GM18861 (cell line): ENCODE results near the gene WSCD2.

Experiments used
- ATAC-seq: cut with Tn5 transposase; IDR thresholded peaks from one replicate; pipeline ENCODE4 v1.9.1; 2021; ENCODE audit not compliant: unreplicated experiment

Gene WSCD2

DNA sequence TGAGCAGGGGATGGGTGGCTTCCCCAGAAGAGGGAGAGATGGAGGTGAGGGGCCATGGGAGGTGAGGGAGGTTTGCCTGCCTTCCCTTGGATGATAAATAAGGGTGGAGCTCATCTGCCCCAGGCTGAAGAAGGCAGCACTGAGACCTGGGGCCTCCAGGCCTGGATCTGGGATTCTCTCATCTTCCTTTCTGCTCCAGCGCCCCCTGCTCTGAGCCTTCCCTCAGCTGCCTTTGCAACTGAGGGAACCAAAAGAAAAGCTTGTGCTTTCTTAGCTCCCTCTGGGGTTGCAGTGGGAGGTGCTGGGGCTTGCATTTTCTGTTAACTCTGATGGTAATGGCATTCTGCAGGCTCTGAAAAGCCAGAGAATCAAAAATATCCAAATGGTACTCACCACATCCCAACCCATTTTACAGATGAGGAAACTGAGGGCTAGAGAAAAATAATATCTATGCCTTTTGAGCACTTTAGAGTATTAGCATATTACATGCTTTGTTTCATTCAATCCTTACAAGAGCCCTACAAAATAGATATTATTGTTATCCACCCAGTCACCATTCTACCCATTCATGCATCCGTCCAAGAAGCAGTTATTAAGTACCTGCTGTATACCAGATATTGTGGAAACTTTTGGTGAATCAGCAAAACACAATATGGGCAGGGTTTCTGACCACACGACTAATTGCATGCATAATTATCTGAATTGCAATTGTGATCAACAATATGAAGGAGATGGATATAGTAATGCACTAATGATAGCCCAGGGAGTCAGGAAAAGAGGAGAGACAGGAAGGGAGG, 102.2 kb downstream of the WSCD2 start:
- ATAC-seq = no peak

GRCh38 chr12:108231909-108232434, 102.9 kb downstream of the WSCD2 start:
- no peak for ATAC-seq

DNA sequence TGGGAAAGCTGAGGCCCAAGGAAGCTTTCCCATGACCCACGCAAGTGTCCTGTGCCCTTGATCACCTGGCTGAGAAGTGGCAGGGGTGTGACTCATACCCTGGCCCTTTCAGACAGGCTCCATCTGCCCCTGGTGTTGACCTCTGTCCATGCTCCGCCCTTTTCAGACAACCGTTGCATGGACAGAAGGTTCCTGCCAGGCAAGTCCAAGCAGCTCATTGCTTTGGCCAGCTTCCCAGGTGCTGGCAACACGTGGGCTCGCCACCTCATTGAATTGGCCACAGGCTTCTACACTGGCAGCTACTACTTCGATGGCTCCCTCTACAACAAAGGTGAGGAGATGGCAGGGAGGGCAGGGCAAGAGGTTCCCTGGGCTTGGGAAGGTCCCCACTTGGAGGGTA, 103.5 kb downstream of the WSCD2 start:
- no peak for ATAC-seq

DNA sequence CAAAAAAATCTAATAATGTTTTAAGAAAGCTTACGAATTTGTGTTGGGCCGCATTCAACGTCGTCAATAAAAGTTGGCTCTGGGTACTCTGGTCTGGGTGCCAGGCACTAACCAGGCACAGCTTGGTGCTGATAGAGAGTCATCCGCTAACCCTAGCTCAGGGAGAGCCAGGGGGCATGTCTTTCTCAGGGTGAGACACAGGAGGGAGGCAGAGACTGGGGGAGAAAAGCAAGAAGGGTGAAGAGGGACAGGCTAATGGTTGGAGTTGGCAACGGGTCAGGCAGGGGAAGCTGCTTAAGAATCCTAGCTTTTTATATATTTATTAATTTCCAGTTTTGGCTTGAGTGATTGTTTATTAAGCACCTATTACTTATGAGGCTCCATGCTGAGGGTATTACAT, 105.1 kb downstream of the WSCD2 start:
- no peak for ATAC-seq

GRCh38 chr12:108235197-108235984, 106.3 kb downstream of the WSCD2 start:
- no peak for ATAC-seq

DNA sequence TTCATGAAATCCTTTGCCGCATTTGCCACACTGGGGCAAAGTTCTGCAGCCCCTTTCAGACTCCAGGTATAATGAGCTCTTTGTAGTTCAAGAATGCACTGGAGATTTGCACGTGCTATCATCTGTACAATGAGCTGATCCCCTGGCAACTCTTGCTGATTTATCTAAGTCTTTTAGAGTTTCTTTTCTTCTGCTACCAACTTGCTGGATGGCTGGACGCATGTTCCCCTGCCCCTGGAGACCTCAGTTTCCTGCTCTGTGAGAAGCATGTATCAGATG, 106.8 kb downstream of the WSCD2 start:
- no peak for ATAC-seq

GRCh38 chr12:108236366-108236765, 107.3 kb downstream of the WSCD2 start:
- ATAC-seq = no peak

DNA sequence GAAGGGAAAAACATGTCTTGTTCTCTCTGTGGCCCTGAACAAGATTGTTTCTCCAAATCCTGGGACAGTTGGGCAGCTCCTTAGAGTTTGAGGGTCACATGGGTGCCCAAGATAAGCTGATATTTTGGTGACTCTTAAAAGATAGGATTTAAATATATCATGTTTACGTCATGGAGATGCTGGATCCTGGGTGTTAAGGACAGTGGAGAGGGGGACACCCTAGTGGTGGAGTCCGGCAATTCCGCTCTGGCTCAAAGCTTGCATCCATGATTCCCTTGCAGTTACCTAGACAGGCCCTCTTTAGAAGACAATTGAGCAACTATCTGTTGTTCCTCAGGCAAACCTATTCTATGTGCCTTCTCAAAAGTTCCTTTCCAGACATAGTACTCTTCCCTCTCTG, 108.2 kb downstream of the WSCD2 start:
- no peak for ATAC-seq

- no peak for ATAC-seq
Measured at GRCh38 chr12:108238474-108238873, 109.4 kb downstream of the WSCD2 start.

GRCh38 chr12:108239378-108239777, 110.3 kb downstream of the WSCD2 start:
- ATAC-seq = no peak

DNA sequence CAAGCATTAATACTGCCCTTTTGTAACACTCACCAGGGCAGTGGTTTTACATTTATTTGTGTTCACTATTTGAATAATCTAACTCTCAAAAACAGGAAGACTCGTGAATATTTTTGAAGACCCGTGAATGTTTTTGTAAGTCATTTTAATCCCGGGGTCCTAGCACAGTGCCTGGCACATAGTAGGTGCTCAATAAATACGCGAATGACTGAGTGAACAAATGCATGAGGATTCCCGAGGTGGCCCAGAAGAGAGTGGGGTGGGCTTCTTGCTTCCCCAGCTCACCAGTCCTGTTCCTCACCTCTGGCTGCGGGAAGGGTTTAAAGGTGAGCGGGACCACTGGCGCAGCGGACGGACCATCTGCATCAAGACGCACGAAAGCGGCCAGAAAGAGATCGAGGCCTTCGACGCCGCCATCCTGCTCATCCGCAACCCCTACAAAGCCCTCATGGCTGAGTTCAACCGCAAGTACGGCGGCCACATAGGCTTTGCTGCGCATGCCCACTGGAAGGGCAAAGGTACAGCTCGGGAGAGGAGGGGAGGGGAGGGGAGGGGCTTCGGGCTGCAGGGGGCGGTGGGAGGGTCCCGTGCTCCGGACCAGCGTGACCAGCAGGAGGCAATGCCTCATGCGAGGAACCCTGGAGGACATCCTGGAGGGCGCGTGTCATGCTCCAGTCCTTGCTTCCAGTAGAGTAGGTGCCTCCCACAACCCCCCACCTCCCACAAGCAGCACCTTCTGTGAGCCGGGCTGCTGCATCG, 111.1 kb downstream of the WSCD2 start:
- no peak for ATAC-seq

GRCh38 chr12:108240928-108241327, 111.8 kb downstream of the WSCD2 start:
- ATAC-seq = no peak

- no peak for ATAC-seq
Measured at GRCh38 chr12:108241986-108242703, 113.1 kb downstream of the WSCD2 start.

DNA sequence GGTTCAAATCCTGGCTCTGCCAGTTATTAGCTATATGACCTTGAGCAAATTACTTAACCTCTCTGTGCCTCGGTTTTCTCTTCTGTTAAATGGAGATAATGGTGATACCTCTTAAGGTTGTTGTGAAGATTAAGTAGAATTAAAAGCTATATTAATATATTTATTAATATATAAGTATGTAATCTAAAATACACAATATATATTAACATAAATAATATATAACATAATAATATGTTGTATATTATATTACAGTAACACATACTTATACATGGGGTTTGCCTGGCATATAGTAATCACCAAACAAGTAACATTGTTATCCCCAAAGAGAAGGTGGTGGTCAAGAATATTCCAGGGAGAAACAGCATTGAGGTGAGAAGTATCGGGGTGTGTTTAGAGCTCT, 118.0 kb downstream of the WSCD2 start:
- ATAC-seq = no peak

GRCh38 chr12:108248011-108248410, 118.9 kb downstream of the WSCD2 start:
- ATAC-seq = no peak

DNA sequence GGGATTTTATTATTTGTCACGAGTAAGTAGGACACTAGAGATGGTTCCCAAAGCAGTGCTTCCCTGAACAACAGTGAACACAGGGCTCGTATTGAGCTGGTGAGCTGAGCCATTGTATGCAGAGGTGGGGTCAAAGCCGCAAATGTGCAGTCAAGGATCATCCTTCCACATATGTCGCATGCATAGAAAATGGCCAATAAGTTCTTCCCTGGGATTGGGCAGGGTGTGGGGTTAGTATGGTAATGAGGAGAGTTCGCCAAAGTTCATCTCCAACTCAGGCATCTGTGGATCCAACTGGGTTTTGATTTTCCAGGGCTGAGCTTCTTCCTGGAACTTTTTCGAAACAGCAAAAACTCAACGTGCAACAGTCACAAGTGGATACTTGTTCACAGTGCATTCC, 123.4 kb downstream of the WSCD2 start:
- ATAC-seq = no peak

DNA sequence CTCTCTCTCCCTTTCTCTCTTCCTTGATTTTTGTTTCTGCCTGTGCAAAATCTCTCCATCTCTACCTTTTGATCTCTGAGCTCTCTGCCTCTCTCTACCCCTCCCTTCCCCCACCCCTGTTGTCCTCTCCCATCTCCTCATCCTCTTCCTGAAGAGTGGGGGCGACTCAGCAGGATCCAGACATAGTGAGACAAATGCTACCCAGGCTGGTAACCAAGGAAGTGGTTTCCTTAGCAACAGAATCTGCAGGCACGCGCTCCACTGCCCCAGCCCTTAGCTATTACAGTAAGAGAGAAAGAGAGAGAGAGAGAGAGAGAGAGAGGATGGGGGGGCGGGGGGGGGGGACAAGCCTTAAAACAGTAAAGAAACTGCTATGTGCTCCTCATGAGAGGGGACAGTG, 124.5 kb downstream of the WSCD2 start:
- no peak for ATAC-seq

GRCh38 chr12:108254030-108254429, 124.9 kb downstream of the WSCD2 start:
- no peak for ATAC-seq

DNA sequence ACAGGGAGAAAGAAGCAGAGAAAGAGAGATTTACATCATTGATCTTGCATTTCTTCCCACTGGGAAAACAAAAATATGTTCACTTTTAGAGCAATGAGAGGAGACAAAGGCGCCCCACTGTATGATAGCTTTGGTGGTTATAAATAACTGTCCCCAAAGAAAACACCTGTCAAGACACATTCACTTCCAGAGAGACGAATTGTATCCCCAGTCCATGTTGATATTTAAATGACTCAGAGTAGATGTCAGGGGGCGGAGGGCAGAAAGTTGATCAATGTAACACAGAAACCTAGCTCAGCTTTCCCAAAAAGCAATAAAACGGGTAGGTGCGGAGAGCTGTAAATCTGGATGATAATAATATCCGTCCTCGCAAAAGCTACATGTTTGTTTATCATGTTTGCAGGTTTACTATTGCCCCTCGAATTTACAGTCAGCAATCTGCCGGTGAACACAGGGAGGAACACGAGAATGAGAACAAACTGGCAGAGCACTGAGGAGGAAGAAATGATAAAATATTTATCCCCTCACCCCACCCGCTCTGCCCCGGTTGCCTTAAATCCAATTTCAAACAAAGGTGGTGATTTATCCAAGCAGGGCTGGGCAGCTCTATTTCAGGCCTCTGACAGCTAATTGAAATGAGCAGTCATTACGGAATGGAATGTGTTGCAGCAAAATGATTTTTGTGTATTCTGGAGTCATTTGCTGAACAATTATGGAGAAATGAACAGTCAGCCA, 125.6 kb downstream of the WSCD2 start:
- no peak for ATAC-seq

DNA sequence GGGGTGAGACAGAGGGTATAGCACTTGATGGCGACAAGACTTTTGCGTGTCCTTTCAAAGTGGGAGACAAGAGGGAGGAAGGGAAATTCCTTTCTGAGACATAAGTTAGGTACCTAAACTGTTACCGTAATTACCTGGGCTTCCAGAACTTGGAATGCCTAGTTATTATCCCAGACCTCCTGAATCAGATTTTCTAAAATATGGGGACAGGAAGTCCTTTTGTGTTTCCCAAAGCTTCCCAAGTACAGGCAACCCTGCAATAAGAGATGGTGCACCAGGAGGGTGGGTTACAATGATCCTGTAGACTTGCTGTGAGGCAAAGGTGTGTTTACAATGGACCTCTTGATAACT, 126.1 kb downstream of the WSCD2 start:
- no peak for ATAC-seq
